Right cardiac atrium (tissue), 5 donors: ENCODE results near the gene ACD. TPM values are rescaled to one million over a fixed set of nuclear protein-coding genes. Genes with fewer than 3 reads are reported as not detected.

Experiments used
- ATAC-seq, 2 donors: fragments of 200-7000 bp; cut with Tn5 transposase; one replicate each; pipeline versions ENCODE4 v1.8.0 to v1.9.1; 2020; ENCODE audit warnings: moderate library complexity in 2 of 2, mild to moderate bottlenecking in 1 of 2
- DNase-seq, 3 donors: peaks; one replicate each; pipeline ENCODE4 v3.0.0-alpha.2; 2020
- H3K27ac ChIP-seq: one replicate; pipeline ENCODE4 v1.5.1; 2013; ENCODE audit warnings: mild to moderate bottlenecking, low read length, control low read depth, moderate library complexity
- H3K27me3 ChIP-seq: one replicate; pipeline ENCODE4 v1.6.1; 2013; ENCODE audit not compliant: control insufficient read depth, insufficient read depth
- H3K4me1 ChIP-seq: one replicate; pipeline ENCODE4 v1.6.1; 2013; ENCODE audit warnings: low read length; ENCODE audit not compliant: control insufficient read depth, insufficient read depth
- H3K4me3 ChIP-seq: one replicate; pipeline ENCODE4 v1.5.1; 2013; ENCODE audit warnings: low read length, control low read depth
- H3K9me3 ChIP-seq: one replicate; pipeline ENCODE4 v1.6.1; 2013; ENCODE audit warnings: low read length; ENCODE audit not compliant: control insufficient read depth
- WGBS: extraction: QIAGEN DNeasy Blood & Tissue Kit; methylation state at CpG from one replicate; pipeline ENCODE4 v1.1.7; 2013; 5-methylcytosine and 5-hydroxymethylcytosine counted together
- intact Hi-C, 4 donors: fragments of 100-400 bp; cut with DNase I; formaldehyde crosslinking; loops; one replicate each; pipeline versions ENCODE4 v1.11.0 to v1.14.0; 2022 to 2023
- polyA plus RNA-seq: library from polyadenylated mRNA; stranded (reverse); fragments of 200-250 nt; gene quantifications from one replicate; pipeline ENCODE4 v1.2.3, GENCODE V29; 2013
- total RNA-seq, 4 donors: library from RNA; stranded (reverse); fragmentation: NEBNext Ultra II Directional; extraction: Animal tissue kit (Norgen Biotek cat#: 25700); gene quantifications; one replicate each; pipeline ENCODE4 v1.2.1, GENCODE V29; 2021
- donor health status: healthy with polysubstance abuse.
- donor health status: DM: no; HTN: yes; CAD: no.
- donor health status: DM: no; HTN: no; CAD: no.
- donor health status: DM: no; HTN: yes; CAD: no; lungs with severe emphysema.
- donor health status: DM: yes; HTN: yes; CAD: no.

ACD gene
- total and polyA plus RNA-seq, 5 donors: 7.9 to 10.9 (median 9.9) TPM

DNA sequence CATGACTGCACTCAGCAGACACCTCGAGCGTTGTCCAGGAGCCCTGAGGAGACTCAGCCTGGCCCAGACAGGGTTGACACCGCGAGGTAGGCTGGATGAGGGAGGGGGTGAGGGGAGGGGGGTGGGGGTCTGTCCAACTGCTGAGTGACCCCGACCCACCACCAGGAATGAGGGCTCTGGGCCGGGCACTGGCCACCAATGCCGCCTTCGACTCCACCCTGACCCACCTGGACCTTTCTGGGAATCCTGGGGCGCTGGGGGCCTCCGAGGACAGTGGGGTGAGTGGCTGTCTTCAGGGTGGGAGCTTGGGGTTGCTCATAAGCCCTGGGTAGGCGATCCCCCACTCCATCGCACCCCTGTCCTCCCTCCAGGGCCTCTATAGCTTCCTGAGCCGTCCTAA lies 12.4 kb downstream of the ACD start:
- 69% methylated on average over 13 of the region's 13 CpGs for WGBS
- ATAC-seq: no peak
- no peak overlapping the region for H3K27ac ChIP-seq
- intact Hi-C loops: loop anchor here in 1 of 4 donors (10.0 kb wide), 1 partner anchor 83 kb away; the partner anchor contains the start of gene CTCF
- H3K4me3 ChIP-seq: no peak overlapping the region
- no peaks in the 10 kb centered on the region for H3K27me3 ChIP-seq
- DNase-seq: peak in 1 of 3 donors; percentile 28
- no peaks in the 10 kb centered on the region for H3K4me1 ChIP-seq
- no peaks in the 10 kb centered on the region for H3K9me3 ChIP-seq

DNA sequence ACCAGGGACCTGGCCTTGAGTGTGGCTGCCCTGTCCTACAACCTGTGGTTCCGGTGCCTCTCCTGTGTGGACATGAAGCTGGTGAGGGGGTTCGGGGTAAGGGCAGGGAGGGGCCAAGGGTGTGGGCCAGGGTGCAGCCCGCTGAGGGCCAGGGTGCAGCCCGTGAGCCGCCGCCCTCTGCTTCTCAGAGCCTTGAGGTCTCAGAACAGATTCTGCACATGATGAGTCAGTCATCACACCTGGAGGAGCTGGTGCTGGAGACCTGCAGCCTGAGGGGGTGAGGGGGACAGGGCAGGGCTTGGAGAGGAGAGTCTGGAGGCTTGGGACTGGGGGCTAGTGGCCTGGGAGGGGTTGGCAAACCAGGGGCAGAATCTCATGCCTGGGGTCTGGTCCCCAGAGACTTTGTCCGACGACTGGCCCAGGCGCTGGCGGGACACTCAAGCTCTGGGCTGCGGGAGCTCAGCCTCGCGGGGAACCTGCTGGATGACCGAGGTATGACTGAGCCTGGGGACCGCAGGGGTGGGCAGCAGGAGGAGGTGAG lies 12.9 kb downstream of the ACD start:
- no peaks in the 10 kb centered on the region for H3K9me3 ChIP-seq
- intact Hi-C loops: loop anchor here in 1 of 4 donors (10.0 kb wide), 1 partner anchor 82 kb away; the partner anchor contains the start of gene CTCF
- ATAC-seq (no peak), DNase-seq (peak in 1 of 3 donors; percentile 26)
- WGBS: 71% methylated on average over 15 of the region's 15 CpGs
- no peaks in the 10 kb centered on the region for H3K27me3 ChIP-seq
- no peak overlapping the region for H3K4me3 ChIP-seq
- no peaks in the 10 kb centered on the region for H3K4me1 ChIP-seq
- no peak overlapping the region for H3K27ac ChIP-seq

DNA sequence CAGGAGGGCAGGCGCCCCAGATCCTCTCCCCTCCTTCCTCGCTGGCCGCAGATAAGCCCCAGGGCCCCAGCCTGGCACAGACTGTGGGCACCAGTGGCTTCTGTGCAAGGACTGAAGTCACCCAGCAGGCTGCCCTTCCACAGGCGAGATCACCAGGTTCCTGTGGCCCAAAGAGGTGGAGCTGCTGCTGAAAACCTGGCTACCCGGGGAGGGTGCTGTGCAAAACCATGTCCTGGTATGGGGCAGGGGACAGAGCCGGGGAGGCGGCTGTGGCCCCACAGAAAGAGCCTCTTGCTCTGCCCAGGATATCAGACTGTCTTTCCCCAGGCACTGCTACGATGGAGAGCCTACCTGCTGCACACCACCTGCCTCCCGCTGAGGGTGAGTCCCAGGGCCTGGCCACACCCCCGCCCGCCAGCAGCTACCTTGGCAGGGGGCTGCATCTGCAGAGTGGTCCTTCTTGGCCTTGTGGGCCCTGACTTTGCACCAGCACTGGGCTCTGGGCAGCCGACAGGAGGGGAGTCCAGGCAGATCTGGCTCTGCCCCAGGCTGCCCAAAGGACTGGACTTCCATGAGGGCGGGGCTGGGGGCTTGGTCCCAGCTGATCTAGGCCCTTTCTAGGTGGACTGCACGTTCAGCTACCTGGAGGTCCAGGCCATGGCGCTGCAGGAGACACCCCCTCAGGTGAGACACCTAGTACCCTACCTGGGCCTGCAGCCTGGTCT lies 14.5 kb downstream of the ACD start:
- Histone ChIP-seq H3K27ac (no peak overlapping the region), H3K4me3 (no peak overlapping the region), H3K9me3 (no peaks in the 10 kb centered on the region), H3K4me1 (no peaks in the 10 kb centered on the region), H3K27me3 (no peaks in the 10 kb centered on the region)
- DNase-seq (peak in 2 of 3 donors; percentile 47 to 58), ATAC-seq (no peak)
- 80% methylated on average over 15 of the region's 15 CpGs for WGBS
- intact Hi-C loops: loop anchor here in 2 of 4 donors (2.0 to 10.0 kb wide), 2 partner anchors 81 to 125 kb away; partner anchors contain the start of gene CTCF (in 1 of the 2)

DNA sequence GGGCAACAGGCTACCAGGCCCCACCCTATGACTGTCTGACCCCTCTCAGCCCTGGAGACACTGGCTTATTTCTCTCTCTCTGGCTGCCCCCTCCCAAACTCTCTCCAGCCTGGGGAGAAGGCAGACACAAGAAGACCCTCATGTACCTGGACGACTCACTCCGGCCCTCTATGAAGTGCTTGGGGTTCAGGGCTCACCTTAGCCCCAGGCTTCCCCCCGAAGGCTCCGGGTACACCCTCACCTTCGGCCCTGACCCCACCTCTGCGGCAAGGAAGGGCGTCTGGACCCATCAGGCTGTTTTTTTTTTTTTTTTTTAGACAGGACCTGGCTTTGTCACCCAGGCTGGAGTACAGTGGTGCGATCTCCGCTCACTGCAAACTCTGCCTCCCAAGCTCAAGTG lies 16.0 kb downstream of the ACD start:
- Histone ChIP-seq H3K27ac (no peak overlapping the region), H3K4me3 (no peak overlapping the region), H3K9me3 (no peaks in the 10 kb centered on the region), H3K27me3 (no peaks in the 10 kb centered on the region), H3K4me1 (no peaks in the 10 kb centered on the region)
- ATAC-seq (no peak), DNase-seq (no peak)
- intact Hi-C loops: loop anchor here in 2 of 4 donors (2.0 to 10.0 kb wide), 2 partner anchors 79 to 123 kb away; partner anchors contain the start of gene CTCF (in 1 of the 2)
- WGBS: 89% methylated on average over 9 of the region's 9 CpGs

DNA sequence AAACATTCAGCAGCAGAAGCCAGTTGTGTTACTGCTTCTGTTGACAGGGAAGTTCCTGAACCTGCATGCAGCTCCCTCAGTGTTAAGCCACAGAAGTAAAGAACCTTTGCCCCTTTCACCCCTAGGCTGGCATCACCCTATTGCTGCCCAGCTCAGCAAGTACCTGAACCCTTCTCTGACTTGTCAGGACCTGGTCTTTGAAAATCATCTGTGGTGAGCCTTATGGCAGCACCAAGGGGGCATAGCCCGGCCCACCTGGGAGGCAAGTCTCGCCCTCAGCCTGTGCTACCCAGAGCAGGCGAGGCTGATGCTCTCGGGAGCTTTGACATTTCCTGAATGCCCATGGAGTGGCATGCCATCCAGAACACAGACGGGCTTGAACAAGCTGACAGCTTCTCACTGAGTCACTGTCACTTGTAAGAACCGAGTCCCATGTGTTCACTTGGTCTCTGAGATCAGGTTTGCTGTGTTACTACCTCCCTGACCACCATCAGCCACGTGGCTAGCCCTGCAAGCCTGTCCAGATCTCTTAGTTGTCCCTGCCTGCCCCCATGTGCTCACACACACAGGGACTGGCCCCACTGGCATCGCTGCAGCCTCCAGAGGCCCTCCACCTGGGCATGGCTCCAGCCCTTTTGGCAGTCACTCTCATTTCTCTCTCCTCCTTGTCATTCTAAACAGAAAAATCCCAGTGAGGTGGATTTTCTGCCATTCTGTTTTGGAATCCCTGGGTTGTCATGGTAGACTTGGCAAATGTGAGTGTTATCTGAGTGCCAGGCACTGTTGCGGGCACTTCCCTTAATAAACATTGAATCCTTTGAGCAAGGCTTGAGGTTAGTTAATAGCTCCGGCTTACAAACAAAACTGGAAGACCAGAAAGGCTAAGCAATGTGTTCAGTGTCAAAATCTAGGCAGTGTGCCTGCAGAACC lies 18.0 kb downstream of the ACD start:
- DNase-seq (peak; percentile 72 to 89 (median 85)), ATAC-seq (peak; percentile 69 to 84)
- H3K27ac ChIP-seq: no peak overlapping the region
- H3K27me3 ChIP-seq: no peaks in the 10 kb centered on the region
- H3K4me3 ChIP-seq: no peak overlapping the region
- H3K4me1 ChIP-seq: no peaks in the 10 kb centered on the region
- 42% methylated on average over 10 of the region's 10 CpGs for WGBS
- intact Hi-C loops: loop anchor here in 1 of 4 donors (10.0 kb wide), 1 partner anchor 77 kb away; the partner anchor contains the start of gene CTCF
- no peaks in the 10 kb centered on the region for H3K9me3 ChIP-seq

DNA sequence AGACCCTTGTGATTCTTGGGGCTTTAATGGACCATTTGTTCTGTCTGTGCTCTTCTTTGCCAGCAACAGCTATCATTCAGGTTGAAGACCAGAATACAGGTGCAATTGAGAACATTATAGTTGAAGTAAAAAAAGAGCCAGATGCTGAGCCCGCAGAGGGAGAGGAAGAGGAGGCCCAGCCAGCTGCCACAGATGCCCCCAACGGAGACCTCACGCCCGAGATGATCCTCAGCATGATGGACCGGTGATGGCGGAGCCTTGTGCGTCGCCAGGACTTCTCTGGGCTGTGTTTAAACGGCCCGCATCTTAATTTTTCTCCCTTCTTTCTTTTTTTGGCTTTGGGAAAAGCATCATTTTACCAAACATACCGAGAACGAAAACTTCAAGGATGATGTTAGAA lies 22.4 kb downstream of the ACD start:
- no peak overlapping the region for H3K27ac ChIP-seq
- 88% methylated on average over 12 of the region's 12 CpGs for WGBS
- intact Hi-C loops: no loop called here
- ATAC-seq (no peak), DNase-seq (no peak)
- H3K4me1 ChIP-seq: no peaks in the 10 kb centered on the region
- H3K9me3 ChIP-seq: no peaks in the 10 kb centered on the region
- H3K4me3 ChIP-seq: no peak overlapping the region
- H3K27me3 ChIP-seq: no peaks in the 10 kb centered on the region

DNA sequence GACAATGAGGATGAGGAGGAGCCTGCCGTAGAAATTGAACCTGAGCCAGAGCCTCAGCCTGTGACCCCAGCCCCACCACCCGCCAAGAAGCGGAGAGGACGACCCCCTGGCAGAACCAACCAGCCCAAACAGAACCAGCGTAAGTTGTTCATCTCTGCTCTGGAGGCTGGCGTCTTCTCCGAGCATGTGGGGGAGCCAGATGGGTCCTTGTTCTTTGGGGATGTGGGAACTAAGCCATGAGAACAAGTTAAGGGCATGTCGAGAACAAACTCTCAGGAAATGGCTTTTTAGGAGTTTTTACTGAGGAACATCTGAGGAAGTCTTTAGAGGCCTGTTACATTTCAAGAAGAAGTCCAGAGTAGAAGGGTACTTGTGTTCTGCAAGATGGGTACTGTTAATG lies 23.3 kb downstream of the ACD start:
- DNase-seq (no peak), ATAC-seq (no peak)
- intact Hi-C loops: no loop called here
- Histone ChIP-seq H3K4me1 (no peaks in the 10 kb centered on the region), H3K4me3 (no peak overlapping the region), H3K27me3 (no peaks in the 10 kb centered on the region), H3K9me3 (no peaks in the 10 kb centered on the region), H3K27ac (no peak overlapping the region)
- 89% methylated on average over 8 of the region's 8 CpGs for WGBS

DNA sequence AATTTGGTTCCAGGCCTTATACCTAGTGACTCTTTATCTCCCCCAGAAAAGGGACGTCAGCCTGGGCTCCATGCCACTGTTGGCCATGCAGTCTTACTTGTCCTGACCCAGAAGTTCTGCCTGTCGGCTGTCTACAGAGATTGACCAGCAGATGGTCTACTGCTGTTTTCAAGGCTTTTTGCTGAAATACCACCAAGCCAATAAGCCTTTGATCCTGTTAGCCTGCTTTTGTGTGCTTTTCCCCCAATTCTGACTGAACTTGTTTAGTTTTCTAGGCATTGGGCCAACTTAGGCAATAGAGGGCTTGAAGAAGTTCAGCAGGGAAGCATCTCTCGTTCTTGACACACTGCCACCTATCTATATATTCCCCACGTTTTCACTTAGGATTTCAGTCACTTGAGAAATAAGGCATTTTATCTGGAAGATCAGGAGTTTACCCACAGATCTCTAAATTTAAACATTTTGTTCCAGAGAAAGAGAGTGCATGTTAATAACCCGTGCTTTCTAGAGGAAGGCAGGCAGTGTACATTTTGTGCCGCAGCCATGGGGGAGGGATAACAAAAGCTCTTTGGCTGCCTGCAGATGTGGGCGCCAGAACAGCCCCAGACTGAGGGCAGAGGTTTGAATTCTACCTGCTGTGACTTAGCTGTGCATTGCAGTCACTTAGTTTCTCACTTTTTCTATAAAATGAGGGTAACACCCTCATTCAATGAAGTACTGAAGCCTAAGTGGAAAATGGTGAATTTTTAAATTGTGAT lies 27.5 kb downstream of the ACD start:
- peak; percentile 53 to 64 for ATAC-seq
- peak; percentile 52 to 82 (median 80) for DNase-seq
- no peak overlapping the region for H3K27ac ChIP-seq
- H3K9me3 ChIP-seq: no peaks in the 10 kb centered on the region
- no peaks in the 10 kb centered on the region for H3K4me1 ChIP-seq
- no peaks in the 10 kb centered on the region for H3K27me3 ChIP-seq
- no peak overlapping the region for H3K4me3 ChIP-seq
- 55% methylated on average over 7 of the region's 7 CpGs for WGBS
- intact Hi-C loops: no loop called here

DNA sequence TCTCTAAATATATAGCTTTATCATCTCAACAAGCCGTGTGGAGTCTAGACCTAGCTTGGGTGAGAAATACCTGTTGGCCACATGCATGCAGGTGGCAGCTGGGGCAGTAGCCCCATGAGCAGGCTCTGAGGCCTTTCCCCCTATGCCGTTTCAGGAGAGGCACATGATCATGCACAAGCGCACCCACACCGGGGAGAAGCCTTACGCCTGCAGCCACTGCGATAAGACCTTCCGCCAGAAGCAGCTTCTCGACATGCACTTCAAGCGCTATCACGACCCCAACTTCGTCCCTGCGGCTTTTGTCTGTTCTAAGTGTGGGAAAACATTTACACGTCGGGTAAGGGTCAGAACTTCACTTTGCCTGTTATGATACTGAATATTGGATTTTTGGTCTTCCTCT lies 31.8 kb downstream of the ACD start:
- no peaks in the 10 kb centered on the region for H3K4me1 ChIP-seq
- no peaks in the 10 kb centered on the region for H3K27me3 ChIP-seq
- 87% methylated on average over 14 of the region's 14 CpGs for WGBS
- DNase-seq (no peak), ATAC-seq (no peak)
- no peaks in the 10 kb centered on the region for H3K9me3 ChIP-seq
- H3K4me3 ChIP-seq: no peak overlapping the region
- H3K27ac ChIP-seq: no peak overlapping the region
- intact Hi-C loops: no loop called here

DNA sequence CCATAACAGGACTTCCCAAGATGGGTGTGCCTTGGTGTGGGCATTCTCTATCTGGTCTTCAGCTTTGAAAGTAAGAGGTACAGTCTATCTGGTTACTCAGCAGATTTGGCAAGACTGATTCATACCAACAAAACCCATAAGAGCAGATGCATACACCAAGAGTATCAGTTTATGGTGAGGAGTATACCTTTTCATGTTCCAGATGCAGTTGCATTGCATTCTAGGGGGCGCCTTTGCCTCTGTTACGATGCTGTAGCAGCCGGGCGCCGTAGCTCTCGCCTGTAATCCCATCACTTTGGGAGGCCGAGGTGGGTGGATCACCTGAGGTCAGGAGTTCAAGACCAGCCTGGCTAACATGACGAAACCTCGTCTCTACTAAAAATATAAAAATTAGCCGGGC lies 46.3 kb downstream of the ACD start:
- intact Hi-C loops: no loop called here
- 95% methylated on average over 10 of the region's 10 CpGs for WGBS
- Histone ChIP-seq H3K4me1 (no peaks in the 10 kb centered on the region), H3K4me3 (no peak overlapping the region), H3K27me3 (no peaks in the 10 kb centered on the region), H3K27ac (no peak overlapping the region), H3K9me3 (no peaks in the 10 kb centered on the region)
- DNase-seq (no peak), ATAC-seq (no peak)
